Activated T-cell treated with anti-CD3 and anti-CD28 coated beads, Interleukin-2, amount 50 U/mL, for 48 hours (primary cell): Measurements from ENCODE around the gene BSN.

Experiments used
- DNase-seq, 2 experiments: peaks; one replicate each; pipeline ENCODE4 v3.0.0-alpha.2; 2020

BSN gene

GRCh38 chr3:49601358-49602048 is 47.2 kb downstream of the BSN start:
- no peak for DNase-seq

GRCh38 chr3:49602049-49602554 is 47.8 kb downstream of the BSN start:
- DNase-seq = no peak

- peak; percentile 69 to 74 for DNase-seq
These were observed 48.7 kb downstream of the BSN start for GRCh38 chr3:49602877-49603411.

GRCh38 chr3:49606427-49606826 is 52.1 kb downstream of the BSN start:
- no peak for DNase-seq

- DNase-seq = no peak
These were observed 52.9 kb downstream of the BSN start for GRCh38 chr3:49607105-49607591.

GRCh38 chr3:49607796-49608195 is 53.5 kb downstream of the BSN start:
- no peak for DNase-seq

- DNase-seq = no peak
These were observed 55.0 kb downstream of the BSN start for GRCh38 chr3:49609314-49609713.

GRCh38 chr3:49609815-49610214 is 55.5 kb downstream of the BSN start:
- DNase-seq = no peak

- no peak for DNase-seq
These were observed 56.5 kb downstream of the BSN start for GRCh38 chr3:49610666-49611280.

- no peak for DNase-seq
These were observed 57.0 kb downstream of the BSN start for GRCh38 chr3:49611291-49611690.

- no peak for DNase-seq
These were observed 57.4 kb downstream of the BSN start for GRCh38 chr3:49611719-49612118.

GRCh38 chr3:49614936-49615335 is 60.7 kb downstream of the BSN start:
- no peak for DNase-seq

GRCh38 chr3:49616061-49616460 is 61.8 kb downstream of the BSN start:
- no peak for DNase-seq

- DNase-seq = no peak
These were observed 62.2 kb downstream of the BSN start for GRCh38 chr3:49616491-49616941.

GRCh38 chr3:49617390-49618013 is 63.2 kb downstream of the BSN start:
- DNase-seq = no peak

GRCh38 chr3:49618412-49618811 is 64.1 kb downstream of the BSN start:
- DNase-seq = no peak

GRCh38 chr3:49619649-49620048 is 65.4 kb downstream of the BSN start:
- DNase-seq = no peak

GRCh38 chr3:49620728-49621127 is 66.5 kb downstream of the BSN start:
- DNase-seq = no peak

GRCh38 chr3:49623071-49623470 is 68.8 kb downstream of the BSN start:
- no peak for DNase-seq

GRCh38 chr3:49625071-49625470 is 70.8 kb downstream of the BSN start:
- DNase-seq = no peak

- DNase-seq = no peak
These were observed 71.9 kb downstream of the BSN start for GRCh38 chr3:49626101-49626581.

- DNase-seq = no peak
These were observed 72.5 kb downstream of the BSN start for GRCh38 chr3:49626796-49627195.

- no peak for DNase-seq
These were observed 73.4 kb downstream of the BSN start for GRCh38 chr3:49627634-49628033.
